Loucy (cell line): Measurements from ENCODE around the gene PRRX2.
"Not testable (repeated sequence)": the region's sequence is repeated elsewhere in the genome, so short reads cannot be mapped to it uniquely, and the experiment has no call there.

Source experiments
- CTCF ChIP-seq: fragments of 200-600 bp; sonication (generic); conservative IDR thresholded peaks from 2 replicates; pipeline ENCODE4 v1.5.1; 2014; ENCODE audit warnings: mild to moderate bottlenecking, antibody characterized with exemption, low read length
- EZH2phosphoT487 ChIP-seq: fragments of 200-600 bp; IDR thresholded peaks from 2 replicates; pipeline ENCODE4 v1.6.1; 2018; ENCODE audit warnings: antibody characterized with exemption, mild to moderate bottlenecking, moderate library complexity, borderline replicate concordance

- not testable (repeated sequence) for TF ChIP-seq CTCF, EZH2phosphoT487
Observed at GRCh38 chr9:129662239-129662638, 3.2 kb upstream of the PRRX2 start.
